ENCODE data around the gene FUT9.

Gene FUT9

GRCh38 chr6:96152114-96152708 lies 136.4 kb downstream of the FUT9 start:
- TF ChIP-seq CTCF (IDR thresholded peaks at IDR 0.05; ENCODE audit: low read depth, low read length, missing control alignments): no peak

GRCh38 chr6:96153775-96154174 lies 138.0 kb downstream of the FUT9 start:
- no peak overlapping the region for H3K4me3 ChIP-seq (ENCODE audit: low read depth, low read length)
- no peak for TF ChIP-seq CTCF (IDR thresholded peaks at IDR 0.05; ENCODE audit: low read depth, low read length, missing control alignments)
- in situ Hi-C loops (cut with HindIII; ENCODE audit: low sequenced_read_pairs): no loop called here
- peak; percentile 3 for DNase-seq (ENCODE audit: low read depth)

More at GRCh38 chr6:96152114-96152708, 136.4 kb downstream of the FUT9 start:
- in situ Hi-C loops (cut with HindIII; ENCODE audit: low sequenced_read_pairs): no loop called here
- no peak overlapping the region for H3K4me3 ChIP-seq (ENCODE audit: low read depth, low read length)
- DNase-seq (ENCODE audit: low read depth): no peak

GRCh38 chr6:96156425-96156824 lies 140.7 kb downstream of the FUT9 start:
- no peak for TF ChIP-seq CTCF (IDR thresholded peaks at IDR 0.05; ENCODE audit: low read depth, low read length, missing control alignments)
- in situ Hi-C loops (cut with HindIII; ENCODE audit: low sequenced_read_pairs): no loop called here
- no peak for DNase-seq (ENCODE audit: low read depth)
- no peak overlapping the region for H3K4me3 ChIP-seq (ENCODE audit: low read depth, low read length)

- TF ChIP-seq CTCF (IDR thresholded peaks at IDR 0.05; ENCODE audit: low read depth, low read length, missing control alignments): no peak
- no peak overlapping the region for H3K4me3 ChIP-seq (ENCODE audit: low read depth, low read length)
- in situ Hi-C loops (cut with HindIII; ENCODE audit: low sequenced_read_pairs): no loop called here
- no peak for DNase-seq (ENCODE audit: low read depth)
Measured at GRCh38 chr6:96157018-96157565, 141.3 kb downstream of the FUT9 start.

GRCh38 chr6:96162711-96163120 lies 146.9 kb downstream of the FUT9 start:
- no peak for DNase-seq (ENCODE audit: low read depth)
- no peak for TF ChIP-seq CTCF (IDR thresholded peaks at IDR 0.05; ENCODE audit: low read depth, low read length, missing control alignments)
- in situ Hi-C loops (cut with HindIII; ENCODE audit: low sequenced_read_pairs): no loop called here
- no peak overlapping the region for H3K4me3 ChIP-seq (ENCODE audit: low read depth, low read length)

- in situ Hi-C loops (cut with HindIII; ENCODE audit: low sequenced_read_pairs): no loop called here
- DNase-seq (ENCODE audit: low read depth): no peak
- no peak for TF ChIP-seq CTCF (IDR thresholded peaks at IDR 0.05; ENCODE audit: low read depth, low read length, missing control alignments)
- no peak overlapping the region for H3K4me3 ChIP-seq (ENCODE audit: low read depth, low read length)
Measured at GRCh38 chr6:96164802-96165201, 149.0 kb downstream of the FUT9 start.
